HG03064 (cell line): ENCODE measurements around the gene UBAP1.
"Not testable (repeated sequence)": the region's sequence is repeated elsewhere in the genome, so short reads cannot be mapped to it uniquely, and the experiment has no call there.

Source experiments
- ATAC-seq: cut with Tn5 transposase; IDR thresholded peaks from one replicate; pipeline ENCODE4 v1.9.1; 2021; ENCODE audit warnings: low read depth; ENCODE audit not compliant: unreplicated experiment

The UBAP1 gene

DNA sequence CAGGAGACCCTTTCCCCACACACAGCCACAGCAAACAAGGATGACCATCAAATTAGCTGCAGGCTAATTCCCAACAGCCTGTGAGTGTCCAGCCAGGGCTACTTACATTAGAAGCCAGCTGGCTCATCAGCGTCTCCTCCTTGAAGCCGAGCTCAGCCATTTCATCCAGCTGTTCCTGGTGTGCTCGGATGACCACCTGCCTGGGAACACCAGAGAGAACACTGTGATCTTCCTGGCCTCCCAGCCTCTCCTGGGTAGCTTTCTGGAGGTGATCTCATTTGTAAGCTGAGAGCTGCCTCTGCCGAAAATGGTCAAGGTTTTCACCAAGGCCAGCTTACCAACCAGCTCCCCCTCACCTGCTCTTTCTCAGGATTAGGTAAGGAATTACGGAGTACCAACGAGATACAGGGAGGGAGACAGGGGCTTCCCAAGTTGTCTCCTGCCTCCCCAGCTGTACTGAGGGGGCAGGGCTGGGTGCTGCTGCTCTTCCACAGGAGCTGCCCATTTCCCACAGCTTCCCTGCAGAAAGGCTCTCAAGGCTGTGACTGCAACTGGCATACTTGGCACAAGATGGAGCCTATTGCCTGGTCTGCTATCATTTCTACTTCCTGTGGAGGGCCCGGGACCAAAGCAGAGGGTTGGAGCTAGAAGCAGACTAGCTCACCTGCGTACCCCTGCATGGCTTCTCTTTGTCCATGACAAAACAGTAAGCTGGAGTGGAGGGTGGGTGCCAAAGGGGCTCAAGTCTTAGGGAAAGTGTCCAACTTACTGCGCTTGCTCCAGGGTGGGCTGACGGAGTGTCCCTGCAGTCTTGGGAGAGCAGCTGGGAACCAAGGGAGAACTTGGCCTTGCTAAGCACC, 76.4 kb downstream of the UBAP1 start:
- ATAC-seq = no peak

- ATAC-seq = no peak
These were observed 77.3 kb downstream of the UBAP1 start for GRCh38 chr9:34256104-34256503.

GRCh38 chr9:34256987-34257585, 78.2 kb downstream of the UBAP1 start:
- ATAC-seq = no peak

- no peak for ATAC-seq
These were observed 80.5 kb downstream of the UBAP1 start for GRCh38 chr9:34259315-34259714.

DNA sequence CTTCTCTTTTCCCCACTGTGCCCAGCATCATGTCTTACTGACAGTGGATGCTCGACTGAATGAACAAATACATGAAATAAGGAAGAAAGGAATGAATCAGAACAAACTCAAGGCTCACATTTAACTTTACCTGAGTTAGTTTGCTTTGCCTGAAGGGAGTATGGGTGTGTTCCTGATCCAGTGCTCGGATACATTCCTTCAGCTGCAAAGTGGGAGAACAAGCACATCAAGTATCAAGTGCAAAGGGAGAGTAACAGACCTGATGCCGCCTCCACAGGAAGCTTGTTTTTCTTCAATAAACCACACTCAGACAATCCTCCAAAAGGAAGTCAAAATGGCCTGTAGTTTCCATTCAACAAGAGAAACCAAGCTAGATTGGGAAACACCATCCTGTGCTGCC, 84.1 kb downstream of the UBAP1 start:
- no peak for ATAC-seq

- no peak for ATAC-seq
These were observed 88.8 kb downstream of the UBAP1 start for GRCh38 chr9:34267660-34268059.

GRCh38 chr9:34271265-34272006, 92.6 kb downstream of the UBAP1 start:
- no peak for ATAC-seq

- ATAC-seq = no peak
These were observed 93.3 kb downstream of the UBAP1 start for GRCh38 chr9:34272101-34272541.

DNA sequence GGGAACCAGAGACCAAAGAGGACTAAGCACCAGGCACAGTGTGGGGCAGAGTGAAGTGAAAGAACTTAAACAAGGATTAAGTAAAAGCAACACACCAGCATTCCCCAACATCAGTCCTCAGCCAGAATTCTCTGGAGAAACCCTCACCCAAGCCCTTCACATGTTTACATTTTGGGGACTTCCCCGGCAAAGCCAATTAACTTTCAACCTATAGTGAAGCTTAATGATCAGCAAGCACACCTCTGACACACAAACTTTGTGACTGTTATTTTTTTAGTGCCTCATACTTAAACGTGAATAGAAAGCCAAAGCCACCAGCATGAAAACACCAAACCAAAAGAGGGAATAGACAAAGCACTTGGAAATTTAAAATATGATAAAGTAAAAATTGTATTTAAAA, 94.7 kb downstream of the UBAP1 start:
- not testable (repeated sequence) for ATAC-seq

GRCh38 chr9:34275811-34276210, 97.0 kb downstream of the UBAP1 start:
- no peak for ATAC-seq

- no peak for ATAC-seq
These were observed 97.9 kb downstream of the UBAP1 start for GRCh38 chr9:34276772-34277171.

DNA sequence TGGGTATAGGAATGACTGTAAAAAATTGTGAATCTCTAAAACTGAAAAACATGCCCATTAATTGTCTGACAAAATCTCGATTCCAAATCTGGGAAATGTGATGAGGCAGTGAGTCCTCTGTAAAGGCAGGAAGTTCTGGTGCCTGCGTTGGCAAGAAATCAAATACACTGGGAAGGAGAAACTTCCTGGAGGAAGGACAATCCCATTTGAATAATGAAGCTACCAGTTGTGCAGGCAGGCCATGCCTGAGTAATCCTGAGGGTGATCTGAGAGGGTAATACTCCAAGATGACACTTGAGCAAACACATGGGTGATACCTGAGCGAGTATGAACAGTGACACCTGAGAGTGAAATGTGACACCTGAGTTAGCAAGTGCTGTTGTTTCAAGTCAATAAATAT, 100.6 kb downstream of the UBAP1 start:
- ATAC-seq = no peak

DNA sequence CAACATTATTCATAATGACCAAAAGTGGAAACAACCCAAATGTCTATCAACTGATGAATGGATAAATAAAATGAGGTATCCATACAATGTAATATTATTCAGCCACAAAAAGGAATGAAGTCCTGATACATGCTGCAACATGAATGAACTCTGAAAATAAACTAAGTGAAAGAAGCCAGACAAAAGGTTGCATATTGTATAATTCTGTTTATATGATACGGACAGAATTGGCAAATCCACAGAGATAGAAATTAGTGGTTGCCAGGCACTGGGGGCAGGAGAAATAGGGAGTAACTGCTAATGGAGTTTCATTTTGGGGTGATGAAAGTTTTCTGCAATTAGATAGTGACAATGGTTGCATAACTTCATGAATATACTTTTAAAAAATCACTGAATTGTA, 103.3 kb downstream of the UBAP1 start:
- ATAC-seq = no peak

DNA sequence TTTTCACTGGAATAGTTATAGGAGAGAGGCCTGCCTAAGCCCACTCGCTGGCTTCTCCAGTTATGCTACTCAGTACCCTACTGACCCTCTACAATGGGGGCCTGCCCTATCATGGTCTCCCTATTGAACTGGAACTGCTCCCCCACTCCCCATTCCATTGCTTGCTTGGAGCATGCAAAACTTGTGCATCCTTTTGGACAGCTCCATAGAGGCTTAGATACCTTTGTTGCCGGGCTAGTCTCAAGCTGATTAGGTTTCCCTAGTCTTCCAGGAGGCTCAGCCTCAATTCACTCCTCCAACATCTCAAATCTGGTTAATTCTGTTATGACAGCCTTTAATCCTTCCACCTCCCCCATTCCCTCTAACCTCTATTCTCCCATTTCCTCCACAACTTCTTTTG, 110.3 kb downstream of the UBAP1 start:
- no peak for ATAC-seq

- ATAC-seq = no peak
These were observed 112.2 kb downstream of the UBAP1 start for GRCh38 chr9:34291023-34291422.

DNA sequence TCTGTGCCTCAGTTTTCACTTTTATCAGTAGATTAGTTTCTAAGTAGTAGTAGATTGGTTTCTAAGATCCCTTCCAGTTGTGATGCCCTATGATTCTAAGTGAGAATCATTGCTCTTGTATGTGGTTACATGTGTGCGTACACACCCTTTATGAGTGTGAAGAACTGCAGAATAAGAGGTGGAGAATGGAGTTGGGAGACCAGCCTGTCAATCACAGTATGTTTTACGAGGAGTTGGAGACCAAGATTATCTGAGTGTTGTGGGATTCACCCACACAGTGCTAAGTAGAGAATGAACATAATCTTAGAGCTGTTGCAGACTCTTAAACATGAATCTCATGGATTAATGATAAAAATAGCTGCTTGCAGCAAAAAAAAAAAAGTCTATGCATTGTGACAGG, 112.6 kb downstream of the UBAP1 start:
- ATAC-seq = no peak

- ATAC-seq = no peak
These were observed 113.7 kb downstream of the UBAP1 start for GRCh38 chr9:34292552-34292951.

DNA sequence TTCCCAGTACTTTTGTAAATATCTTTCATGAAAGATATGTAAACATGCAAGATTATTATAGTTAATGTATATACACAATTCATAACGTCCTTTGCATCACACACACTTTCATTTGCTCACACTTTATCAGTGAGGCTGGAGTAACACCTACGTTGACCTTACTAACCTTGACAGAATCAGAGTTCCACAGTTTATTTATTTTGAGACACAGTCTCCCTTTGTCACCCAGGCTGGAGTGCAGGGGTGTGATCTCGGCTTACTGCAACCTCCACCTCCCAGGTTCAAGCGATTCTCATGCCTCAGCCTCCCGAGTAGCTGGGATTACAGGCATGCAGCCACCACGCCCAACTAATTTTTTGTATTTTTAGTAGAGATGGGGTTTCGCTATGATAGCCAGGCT, 122.2 kb downstream of the UBAP1 start:
- not testable (repeated sequence) for ATAC-seq
